ENCODE measurements around the gene MAN1C1.

The MAN1C1 gene

GRCh38 chr1:25616095-25616986 is at the start of gene MAN1C1:
TSS of gene MAN1C1 (plus strand) at chr1:25616791. CDS start at chr1:25617798, 1,007 bp downstream.
- peak; percentile 70 for DNase-seq

- DNase-seq = no peak
These were observed 48.9 kb upstream of the MAN1C1 start for GRCh38 chr1:25567710-25568089.

GRCh38 chr1:25568090-25568833 is 48.3 kb upstream of the MAN1C1 start:
- DNase-seq = no peak

- peak; percentile 83 for DNase-seq
These were observed 47.6 kb upstream of the MAN1C1 start for GRCh38 chr1:25568834-25569596.

- DNase-seq = no peak
These were observed 46.8 kb upstream of the MAN1C1 start for GRCh38 chr1:25569597-25570396.

GRCh38 chr1:25570798-25571521 is 45.6 kb upstream of the MAN1C1 start:
- no peak for DNase-seq

GRCh38 chr1:25571522-25571970 is 45.0 kb upstream of the MAN1C1 start:
- no peak for DNase-seq

- no peak for DNase-seq
These were observed 44.5 kb upstream of the MAN1C1 start for GRCh38 chr1:25572107-25572506.

GRCh38 chr1:25572708-25573590 is 43.6 kb upstream of the MAN1C1 start:
- DNase-seq = no peak

GRCh38 chr1:25573591-25573930 is 43.0 kb upstream of the MAN1C1 start:
- no peak for DNase-seq

- no peak for DNase-seq
These were observed 42.6 kb upstream of the MAN1C1 start for GRCh38 chr1:25573961-25574360.

- no peak for DNase-seq
These were observed 41.4 kb upstream of the MAN1C1 start for GRCh38 chr1:25575191-25575590.

- no peak for DNase-seq
These were observed 40.0 kb upstream of the MAN1C1 start for GRCh38 chr1:25576459-25577133.

GRCh38 chr1:25577134-25577920 is 39.3 kb upstream of the MAN1C1 start:
- no peak for DNase-seq

- DNase-seq = no peak
These were observed 37.0 kb upstream of the MAN1C1 start for GRCh38 chr1:25579292-25580252.

- no peak for DNase-seq
These were observed 35.7 kb upstream of the MAN1C1 start for GRCh38 chr1:25580927-25581326.

- no peak for DNase-seq
These were observed 34.8 kb upstream of the MAN1C1 start for GRCh38 chr1:25581764-25582163.

All from fibroblast of skin of right quadriceps (primary cell).